Activated CD4-positive, alpha-beta T cell treated with anti-CD3 and anti-CD28 coated beads, Interleukin-2, amount 50 U/mL, for 48 hours (primary cell): Measurements from ENCODE around the gene THY1.
"Not testable (repeated sequence)": the region's sequence is repeated elsewhere in the genome, so short reads cannot be mapped to it uniquely, and the experiment has no call there.

Experiments used
- DNase-seq, 2 experiments: peaks; one replicate each; pipeline ENCODE4 v3.0.0-alpha.2; 2020

Gene THY1

GRCh38 chr11:119445379-119445778 lies 22.4 kb upstream of the THY1 start:
- DNase-seq = no peak

- DNase-seq = no peak
Observed at GRCh38 chr11:119441898-119442243, 18.9 kb upstream of the THY1 start.

- no peak for DNase-seq
Observed at GRCh38 chr11:119438599-119438998, 15.6 kb upstream of the THY1 start.

GRCh38 chr11:119437521-119437920 lies 14.5 kb upstream of the THY1 start:
- not testable (repeated sequence) for DNase-seq

- DNase-seq = no peak
Observed at GRCh38 chr11:119436711-119437110, 13.7 kb upstream of the THY1 start.

- DNase-seq = no peak
Observed at GRCh38 chr11:119436093-119436492, 13.1 kb upstream of the THY1 start.

GRCh38 chr11:119434591-119435330 lies 11.8 kb upstream of the THY1 start:
- no peak for DNase-seq

GRCh38 chr11:119433358-119433725 lies 10.4 kb upstream of the THY1 start:
- DNase-seq = no peak

- no peak for DNase-seq
Observed at GRCh38 chr11:119432484-119433357, 9.7 kb upstream of the THY1 start.

- no peak for DNase-seq
Observed at GRCh38 chr11:119431523-119431922, 8.6 kb upstream of the THY1 start.

- peak in 1 of 2 experiments; percentile 9 for DNase-seq
Observed at GRCh38 chr11:119427279-119427678, 4.3 kb upstream of the THY1 start.

GRCh38 chr11:119426142-119426541 lies 3.2 kb upstream of the THY1 start:
- DNase-seq = peak; percentile 7 to 9

GRCh38 chr11:119424775-119425174 lies 1.8 kb upstream of the THY1 start:
- DNase-seq = no peak

- no peak for DNase-seq
Observed at GRCh38 chr11:119424276-119424675, 1.3 kb upstream of the THY1 start.

GRCh38 chr11:119423509-119424254 lies 710 bp upstream of the THY1 start:
- no peak for DNase-seq

- peak; percentile 8 to 14 for DNase-seq
Observed at GRCh38 chr11:119421941-119422808, 797 bp downstream of the THY1 start.

- DNase-seq = no peak
Observed at GRCh38 chr11:119421351-119421750, 1.6 kb downstream of the THY1 start.

GRCh38 chr11:119420631-119421030 lies 2.3 kb downstream of the THY1 start:
- DNase-seq = no peak

GRCh38 chr11:119419834-119420492 lies 3.0 kb downstream of the THY1 start:
- DNase-seq = no peak

- DNase-seq = no peak
Observed at GRCh38 chr11:119419246-119419645, 3.7 kb downstream of the THY1 start.

- no peak for DNase-seq
Observed at GRCh38 chr11:119418759-119419158, 4.2 kb downstream of the THY1 start.
